Endothelial cell of umbilical vein (primary cell): ENCODE measurements around the gene HSPA6.

Experiments used
- FOS ChIP-seq: IDR thresholded peaks from 2 replicates; pipeline ENCODE4 v1.6.1; 2011; ENCODE audit warnings: mild to moderate bottlenecking, low read length, moderate library complexity, borderline replicate concordance; ENCODE audit not compliant: insufficient read depth
- MYC ChIP-seq: IDR thresholded peaks from one replicate; pipeline ENCODE4 v1.6.1; 2011; ENCODE audit warnings: mild to moderate bottlenecking, low read depth, low read length
- POLR2A ChIP-seq: IDR thresholded peaks from 2 replicates; pipeline ENCODE4 v1.6.1; 2012; ENCODE audit warnings: low read depth, mild to moderate bottlenecking, control low read depth, low read length
- POLR2AphosphoS5 ChIP-seq: IDR thresholded peaks from 2 replicates; pipeline ENCODE4 v1.6.1; 2012; ENCODE audit warnings: low read depth, mild to moderate bottlenecking, control low read depth, low read length, moderate library complexity; ENCODE audit not compliant: insufficient read depth
- TF ChIP-seq, protein P1 (sequence below), 2 donors: IDR thresholded peaks; 1 replicate in 1 of 2; 2 replicates in 1 of 2; pipeline ENCODE4 v1.5.1; 2011; ENCODE audit warnings: low read length in 2 of 2, mild to moderate bottlenecking in 2 of 2, moderate library complexity in 2 of 2, control low read depth in 1 of 2, inconsistent platforms in 1 of 2, low read depth in 1 of 2; ENCODE audit not compliant: insufficient read depth in 1 of 2; ENCODE audit errors: extremely low read depth in 1 of 2

DNA sequence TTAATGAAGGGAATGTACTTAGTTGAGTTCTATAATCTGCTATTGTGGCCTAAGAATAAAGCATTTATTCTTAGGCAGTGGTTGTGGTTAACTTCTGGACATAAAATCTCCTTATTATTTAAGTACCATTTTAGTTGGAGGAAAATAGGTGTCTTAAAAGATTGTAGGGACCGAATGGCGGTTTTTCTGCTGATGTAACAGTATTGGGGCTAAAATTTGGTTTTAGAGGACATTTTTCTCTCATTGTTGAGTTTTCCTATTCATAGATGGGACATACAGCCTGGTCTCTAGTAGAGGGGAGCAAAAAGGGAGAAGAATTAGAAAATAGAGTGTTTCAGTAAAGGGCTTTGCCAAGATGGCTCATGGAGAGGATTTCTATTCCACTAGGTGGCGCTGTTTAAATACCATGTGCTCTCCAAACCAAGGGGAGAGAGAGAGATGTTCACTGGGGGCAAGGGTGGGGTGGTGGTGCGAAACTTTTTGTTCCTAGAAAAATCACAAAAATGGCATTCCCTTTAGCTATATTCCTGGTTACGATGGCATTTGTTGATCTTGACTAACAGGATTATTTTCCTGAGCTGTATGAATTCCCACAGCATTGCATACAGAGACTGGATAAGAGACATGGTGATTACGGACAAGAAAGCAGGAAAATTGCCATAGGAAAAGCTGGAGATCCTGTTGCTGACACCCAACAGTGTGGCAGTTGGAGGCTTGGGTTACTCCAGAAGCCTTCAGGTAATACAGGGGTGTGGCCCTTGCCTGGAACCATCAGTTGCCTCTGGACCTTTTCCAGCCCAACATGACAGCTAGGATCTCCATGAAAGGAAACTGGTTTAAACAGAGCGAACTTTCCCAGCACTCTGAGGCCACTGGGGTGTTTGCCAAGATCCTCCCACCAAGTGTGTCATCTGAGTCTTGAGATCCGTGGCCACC, 37.3 kb upstream of the HSPA6 start:
- TF ChIP-seq, protein P1, sequence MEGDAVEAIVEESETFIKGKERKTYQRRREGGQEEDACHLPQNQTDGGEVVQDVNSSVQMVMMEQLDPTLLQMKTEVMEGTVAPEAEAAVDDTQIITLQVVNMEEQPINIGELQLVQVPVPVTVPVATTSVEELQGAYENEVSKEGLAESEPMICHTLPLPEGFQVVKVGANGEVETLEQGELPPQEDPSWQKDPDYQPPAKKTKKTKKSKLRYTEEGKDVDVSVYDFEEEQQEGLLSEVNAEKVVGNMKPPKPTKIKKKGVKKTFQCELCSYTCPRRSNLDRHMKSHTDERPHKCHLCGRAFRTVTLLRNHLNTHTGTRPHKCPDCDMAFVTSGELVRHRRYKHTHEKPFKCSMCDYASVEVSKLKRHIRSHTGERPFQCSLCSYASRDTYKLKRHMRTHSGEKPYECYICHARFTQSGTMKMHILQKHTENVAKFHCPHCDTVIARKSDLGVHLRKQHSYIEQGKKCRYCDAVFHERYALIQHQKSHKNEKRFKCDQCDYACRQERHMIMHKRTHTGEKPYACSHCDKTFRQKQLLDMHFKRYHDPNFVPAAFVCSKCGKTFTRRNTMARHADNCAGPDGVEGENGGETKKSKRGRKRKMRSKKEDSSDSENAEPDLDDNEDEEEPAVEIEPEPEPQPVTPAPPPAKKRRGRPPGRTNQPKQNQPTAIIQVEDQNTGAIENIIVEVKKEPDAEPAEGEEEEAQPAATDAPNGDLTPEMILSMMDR (IDR thresholded peaks at IDR 0.05; ENCODE audit: extremely low read depth in 1 of 2, insufficient read depth in 1 of 2, low read depth in 1 of 2, low read length in 2 of 2): peak; percentile 64 to 68
- TF ChIP-seq POLR2A (no peak), POLR2AphosphoS5 (no peak), FOS (no peak), MYC (no peak)
